Chondrocyte (in vitro differentiated cells): ENCODE measurements around the gene COPB1. TPM values are rescaled to one million over a fixed set of nuclear protein-coding genes. Genes with fewer than 3 reads are reported as not detected.

ENCODE experiments used
- DNase-seq: peaks from one replicate; pipeline ENCODE4 v3.0.0; 2021; ENCODE audit warnings: mixed read lengths, low spot score
- H3K27ac Mint-ChIP-seq: one replicate; pipeline ENCODE4 v1.8.0; 2021; ENCODE audit warnings: mild to moderate bottlenecking, moderate library complexity, mixed read lengths; ENCODE audit not compliant: unreplicated experiment
- H3K27me3 Mint-ChIP-seq: 2 replicates; pipeline ENCODE4 v1.8.0; 2021; ENCODE audit warnings: low read depth, mixed read lengths
- H3K36me3 Mint-ChIP-seq: 2 replicates; pipeline ENCODE4 v1.8.0; 2021; ENCODE audit warnings: low read depth, mixed read lengths
- H3K4me1 Mint-ChIP-seq: 2 replicates; pipeline ENCODE4 v1.8.0; 2021; ENCODE audit warnings: low read depth, mild to moderate bottlenecking, mixed read lengths
- H3K4me3 Mint-ChIP-seq: one replicate; pipeline ENCODE4 v1.8.0; 2021; ENCODE audit warnings: mild to moderate bottlenecking, moderate library complexity, mixed read lengths; ENCODE audit not compliant: unreplicated experiment
- H3K9me3 Mint-ChIP-seq: 2 replicates; pipeline ENCODE4 v1.8.0; 2021; ENCODE audit warnings: low read depth, mixed read lengths
- total RNA-seq: library from RNA; stranded (reverse); gene quantifications from 3 replicates; pipeline ENCODE4 v1.2.1, GENCODE V29; 2021
- TF ChIP-seq, protein P1 (sequence below): fragments of 200-600 bp; sonication (generic); IDR thresholded peaks from 2 replicates; pipeline ENCODE4 v1.5.0; 2021; ENCODE audit warnings: antibody characterized with exemption, mild to moderate bottlenecking, moderate library complexity

Gene COPB1
- total RNA-seq, 1 donor from 2014 or later: 168 TPM

DNA sequence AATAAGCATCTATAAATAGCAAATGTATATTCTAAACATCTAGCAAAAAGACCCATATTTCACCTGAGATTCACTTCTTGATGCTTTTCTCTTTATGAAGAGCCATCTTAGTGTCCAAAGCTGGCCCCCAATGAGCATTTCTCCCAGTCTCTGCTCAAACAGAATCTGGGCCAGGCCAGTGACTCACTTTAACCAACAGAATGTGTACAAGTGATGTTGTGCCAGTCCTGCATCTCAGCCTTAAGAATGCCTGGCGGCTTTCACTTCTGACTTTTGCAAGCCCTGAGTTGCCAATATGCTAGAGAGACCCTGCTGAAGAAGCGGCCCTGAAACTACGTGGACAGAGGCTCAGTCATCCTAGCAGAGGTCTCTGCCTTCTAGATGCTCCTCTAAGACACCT is 6.9 kb upstream of the COPB1 start:
- no peak overlapping the region for H3K4me3 Mint-ChIP-seq

DNA sequence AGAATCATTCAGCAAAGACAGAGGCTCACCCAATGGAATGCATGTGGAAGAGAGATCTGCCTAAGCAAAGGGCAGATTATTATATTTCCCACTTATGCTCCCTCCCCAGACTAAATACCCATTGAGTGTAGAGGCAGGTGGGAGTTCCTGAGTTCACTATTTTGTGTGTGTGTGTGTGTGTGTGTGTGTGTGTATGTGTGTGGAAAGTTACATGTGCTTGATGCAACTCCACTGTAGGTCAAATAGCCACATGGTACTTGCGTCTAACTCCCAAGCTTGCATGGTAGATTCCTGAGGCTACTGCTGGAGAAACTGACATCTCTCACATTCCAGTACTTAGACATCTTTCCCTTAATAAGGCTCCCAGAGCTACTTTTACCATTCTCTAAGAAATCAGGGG is 3.4 kb upstream of the COPB1 start:
- Mint-ChIP-seq H3K4me3 (no peak overlapping the region), H3K4me1 (peaks cover 26% of the 10 kb centered on the region), H3K9me3 (no peaks in the 10 kb centered on the region), H3K36me3 (peaks cover 32% of the 10 kb centered on the region), H3K27me3 (no peaks in the 10 kb centered on the region), H3K27ac (no peak overlapping the region)
- no peak for DNase-seq
- TF ChIP-seq, protein P1, sequence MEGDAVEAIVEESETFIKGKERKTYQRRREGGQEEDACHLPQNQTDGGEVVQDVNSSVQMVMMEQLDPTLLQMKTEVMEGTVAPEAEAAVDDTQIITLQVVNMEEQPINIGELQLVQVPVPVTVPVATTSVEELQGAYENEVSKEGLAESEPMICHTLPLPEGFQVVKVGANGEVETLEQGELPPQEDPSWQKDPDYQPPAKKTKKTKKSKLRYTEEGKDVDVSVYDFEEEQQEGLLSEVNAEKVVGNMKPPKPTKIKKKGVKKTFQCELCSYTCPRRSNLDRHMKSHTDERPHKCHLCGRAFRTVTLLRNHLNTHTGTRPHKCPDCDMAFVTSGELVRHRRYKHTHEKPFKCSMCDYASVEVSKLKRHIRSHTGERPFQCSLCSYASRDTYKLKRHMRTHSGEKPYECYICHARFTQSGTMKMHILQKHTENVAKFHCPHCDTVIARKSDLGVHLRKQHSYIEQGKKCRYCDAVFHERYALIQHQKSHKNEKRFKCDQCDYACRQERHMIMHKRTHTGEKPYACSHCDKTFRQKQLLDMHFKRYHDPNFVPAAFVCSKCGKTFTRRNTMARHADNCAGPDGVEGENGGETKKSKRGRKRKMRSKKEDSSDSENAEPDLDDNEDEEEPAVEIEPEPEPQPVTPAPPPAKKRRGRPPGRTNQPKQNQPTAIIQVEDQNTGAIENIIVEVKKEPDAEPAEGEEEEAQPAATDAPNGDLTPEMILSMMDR: no peak

More for the DNA sequence above, 6.9 kb upstream of the COPB1 start:
- Mint-ChIP-seq H3K36me3 (peaks cover 46% of the 10 kb centered on the region), H3K27me3 (no peaks in the 10 kb centered on the region), H3K27ac (peak overlapping the region; percentile 33), H3K9me3 (no peaks in the 10 kb centered on the region), H3K4me1 (no peaks in the 10 kb centered on the region)
- DNase-seq: no peak
- TF ChIP-seq, protein P1: no peak

DNA sequence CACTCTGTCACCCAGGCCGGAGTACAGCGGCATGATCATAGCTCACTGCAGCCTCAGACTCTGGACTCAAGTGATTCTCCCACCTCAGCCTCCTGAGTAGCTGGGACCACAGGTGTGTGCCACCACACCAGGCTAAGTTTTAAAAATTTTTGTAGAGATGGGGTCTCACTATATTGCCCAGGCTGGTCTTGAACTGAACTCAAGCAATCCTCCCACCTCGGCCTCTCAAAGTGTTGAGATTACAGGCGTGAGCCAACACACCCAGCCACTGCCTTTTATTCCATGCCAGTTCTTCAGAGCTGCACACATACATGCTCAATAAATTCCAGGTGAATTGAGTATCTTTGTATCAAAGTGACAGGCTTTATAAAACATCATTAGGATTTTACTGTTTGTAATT is 2.4 kb upstream of the COPB1 start:
- no peak for DNase-seq
- TF ChIP-seq, protein P1: no peak
- no peak overlapping the region for H3K27ac Mint-ChIP-seq
- H3K4me3 Mint-ChIP-seq: no peak overlapping the region
- H3K4me1 Mint-ChIP-seq: peaks cover 36% of the 10 kb centered on the region
- peaks cover 35% of the 10 kb centered on the region for H3K36me3 Mint-ChIP-seq
- H3K27me3 Mint-ChIP-seq: no peaks in the 10 kb centered on the region
- peaks cover 3% of the 10 kb centered on the region for H3K9me3 Mint-ChIP-seq

DNA sequence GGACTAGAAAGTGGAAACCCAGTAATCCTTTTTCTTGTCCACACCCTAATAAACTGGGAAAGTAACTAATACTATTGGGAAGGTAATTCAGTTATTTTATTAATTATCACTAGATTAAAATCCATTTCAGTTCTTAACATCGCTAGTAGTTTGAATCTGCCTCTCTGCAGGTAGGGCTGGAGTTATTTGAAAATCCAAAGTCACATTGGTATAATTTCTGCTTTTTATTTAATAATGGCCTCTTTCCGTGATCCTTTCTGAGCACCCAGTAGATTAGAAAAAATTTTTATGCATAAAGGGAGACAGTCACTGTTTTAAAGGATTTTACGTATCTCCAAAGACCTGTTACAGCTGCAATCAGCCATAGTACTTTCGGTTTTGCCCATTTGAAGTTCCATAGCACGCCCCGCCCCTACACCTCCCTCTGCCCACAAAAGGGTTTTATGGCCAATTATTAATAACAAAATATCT is 605 bp upstream of the COPB1 start:
- no peaks in the 10 kb centered on the region for H3K27me3 Mint-ChIP-seq
- H3K4me3 Mint-ChIP-seq: peak overlapping the region; percentile 98
- H3K36me3 Mint-ChIP-seq: peaks cover 30% of the 10 kb centered on the region
- peaks cover 5% of the 10 kb centered on the region for H3K9me3 Mint-ChIP-seq
- TF ChIP-seq, protein P1: no peak
- DNase-seq: no peak
- peak overlapping the region; percentile 99 for H3K27ac Mint-ChIP-seq
- peaks cover 53% of the 10 kb centered on the region for H3K4me1 Mint-ChIP-seq

DNA sequence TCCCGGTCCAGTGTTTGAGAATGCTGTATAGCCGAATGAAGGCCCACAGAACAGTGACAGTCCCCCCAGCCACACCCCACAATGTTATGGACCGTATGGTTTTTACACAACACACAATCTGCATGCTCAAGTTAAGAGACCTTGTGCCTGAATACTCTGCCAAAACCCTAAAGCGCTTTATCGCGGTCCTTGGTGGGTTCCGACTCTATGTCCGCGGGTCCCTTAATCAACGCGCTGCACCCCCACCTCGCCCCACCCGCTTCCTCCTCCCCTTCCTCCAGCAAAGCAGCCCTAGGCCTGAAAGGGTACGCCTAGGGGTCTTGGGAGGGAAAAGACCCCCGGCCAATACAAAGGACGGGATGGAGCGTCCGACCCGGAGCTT is 442 bp downstream of the COPB1 start:
- H3K27ac Mint-ChIP-seq: peak overlapping the region; percentile 99

More for the DNA sequence above, 442 bp downstream of the COPB1 start:
- TF ChIP-seq, protein P1: no peak
- H3K4me1 Mint-ChIP-seq: peaks cover 62% of the 10 kb centered on the region
- H3K36me3 Mint-ChIP-seq: peaks cover 30% of the 10 kb centered on the region
- DNase-seq: no peak
- H3K4me3 Mint-ChIP-seq: peak overlapping the region; percentile 98
- H3K9me3 Mint-ChIP-seq: peaks cover 5% of the 10 kb centered on the region
- H3K27me3 Mint-ChIP-seq: no peaks in the 10 kb centered on the region
